Effector CD4-positive, alpha-beta T cell (primary cell): Measurements from ENCODE around the gene ZNF576.
"Not testable (repeated sequence)": the region's sequence is repeated elsewhere in the genome, so short reads cannot be mapped to it uniquely, and the experiment has no call there.

Experiments used
- DNase-seq: peaks from one replicate; pipeline ENCODE4 v3.0.0-alpha.2; 2020
- total RNA-seq: gene quantifications from one replicate; lab custom pipeline; 2026; lab: John Stamatoyannopoulos, UW

ZNF576 gene
- total RNA-seq, result 8.3 reads per million, percentile 28 among the genes with 10 or more reads in this experiment

- DNase-seq, result peak; percentile 100
These were observed at the start of gene ZNF576, which contains the start of gene IRGQ for GRCh38 chr19:43595999-43596841. Gene ZNF576, plus strand, starts transcription at chr19:43596595. Its CDS starts 514 bp downstream, at chr19:43597109. Gene IRGQ, minus strand, starts transcription at chr19:43596134. Its CDS starts 796 bp downstream, at chr19:43595338.

DNA sequence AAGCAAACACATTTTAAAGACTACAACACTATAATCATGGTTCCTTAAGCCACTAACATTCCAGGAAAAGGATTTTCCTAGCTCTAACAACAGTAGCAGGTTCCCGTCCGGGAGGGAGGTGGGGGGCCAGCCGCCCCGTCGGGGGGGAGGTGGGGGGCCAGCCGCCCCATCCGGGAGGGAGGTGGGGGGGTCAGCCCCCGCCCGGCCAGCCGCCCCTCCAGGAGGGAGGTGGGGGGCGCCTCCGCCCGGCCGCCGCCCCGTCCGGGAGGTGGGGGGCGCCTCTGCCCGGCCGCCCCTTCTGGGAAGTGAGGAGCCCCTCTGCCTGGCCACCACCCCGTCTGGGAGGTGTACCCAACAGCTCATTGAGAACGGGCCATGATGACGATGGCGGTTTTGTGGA is 48.5 kb upstream of the ZNF576 start:
- DNase-seq, result not testable (repeated sequence)

- DNase-seq, result no peak
These were observed 47.7 kb upstream of the ZNF576 start for GRCh38 chr19:43548706-43549105.

DNA sequence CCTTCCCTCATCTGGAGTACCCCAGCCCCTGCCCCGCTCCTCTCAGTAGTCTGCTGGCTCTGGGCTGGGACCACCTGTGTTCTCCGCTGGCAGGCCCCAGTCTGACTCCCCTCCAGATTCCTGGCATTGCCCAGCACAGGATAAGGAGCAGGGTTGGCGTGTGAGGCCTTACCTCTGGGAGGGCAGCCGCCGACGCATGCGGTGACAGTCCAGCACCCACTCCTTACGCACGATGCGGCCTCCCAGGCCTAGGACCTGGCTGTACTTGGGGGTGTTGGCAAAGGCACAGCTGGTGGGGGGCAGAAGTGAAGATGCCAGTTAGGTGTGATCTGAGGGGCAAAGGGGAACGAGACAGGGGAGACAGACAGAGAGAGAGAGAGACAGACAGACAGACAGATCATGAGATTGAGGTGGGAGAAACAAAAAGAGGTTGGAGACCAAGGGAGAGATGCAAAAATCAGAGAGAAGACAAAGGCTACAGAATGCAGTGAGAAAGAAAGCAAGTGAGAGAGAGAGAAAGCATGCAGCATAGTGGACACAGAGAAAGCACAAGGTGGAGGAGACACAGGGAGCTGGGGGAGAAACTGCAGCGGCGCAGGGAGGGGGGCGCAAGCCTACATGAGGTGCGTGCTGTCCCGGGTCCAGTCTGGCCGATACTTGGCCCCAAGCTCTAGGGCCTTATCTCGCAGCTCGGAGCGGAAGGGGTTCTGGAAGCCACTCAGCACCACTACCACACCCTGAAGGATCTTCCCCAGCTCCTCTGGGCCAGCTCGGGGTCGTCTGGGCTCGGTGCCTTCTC is 44.8 kb upstream of the ZNF576 start:
- no peak for DNase-seq

- DNase-seq, result no peak
These were observed 44.3 kb upstream of the ZNF576 start for GRCh38 chr19:43552198-43552450.

- no peak for DNase-seq
These were observed 43.8 kb upstream of the ZNF576 start for GRCh38 chr19:43552616-43553015.

- DNase-seq, result no peak
These were observed 42.7 kb upstream of the ZNF576 start for GRCh38 chr19:43553656-43554055.

DNA sequence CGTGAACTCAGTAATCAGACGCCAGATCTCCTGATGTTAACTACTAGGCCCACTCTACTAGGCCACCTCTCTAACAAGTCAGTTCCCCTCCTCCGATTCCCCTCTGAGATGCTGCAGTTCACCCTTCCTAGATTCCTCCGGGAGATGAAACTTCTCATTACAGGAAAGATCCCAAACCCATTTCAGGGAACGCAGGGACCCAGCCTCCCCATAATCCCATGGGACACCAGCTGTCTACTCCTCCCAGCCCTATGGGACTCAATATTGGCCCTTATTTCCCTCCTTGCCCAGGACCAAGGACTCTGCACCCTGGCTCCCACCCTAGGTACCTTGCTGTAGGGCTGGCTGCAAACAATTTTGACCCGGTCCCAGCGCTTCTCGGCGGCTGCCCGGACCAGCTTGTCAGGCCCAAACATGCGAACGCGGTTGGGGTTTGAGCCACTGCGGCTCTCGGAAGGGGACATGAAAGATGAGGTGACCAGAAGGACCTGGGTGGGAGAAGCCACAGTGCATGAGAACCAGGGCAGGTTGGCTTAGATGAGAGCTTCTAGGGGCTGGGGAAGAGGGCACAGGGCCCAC is 42.0 kb upstream of the ZNF576 start:
- no peak for DNase-seq

- DNase-seq, result peak; percentile 80
These were observed 41.1 kb upstream of the ZNF576 start for GRCh38 chr19:43555185-43555770.

- DNase-seq, result no peak
These were observed 35.7 kb upstream of the ZNF576 start for GRCh38 chr19:43560687-43561086.

DNA sequence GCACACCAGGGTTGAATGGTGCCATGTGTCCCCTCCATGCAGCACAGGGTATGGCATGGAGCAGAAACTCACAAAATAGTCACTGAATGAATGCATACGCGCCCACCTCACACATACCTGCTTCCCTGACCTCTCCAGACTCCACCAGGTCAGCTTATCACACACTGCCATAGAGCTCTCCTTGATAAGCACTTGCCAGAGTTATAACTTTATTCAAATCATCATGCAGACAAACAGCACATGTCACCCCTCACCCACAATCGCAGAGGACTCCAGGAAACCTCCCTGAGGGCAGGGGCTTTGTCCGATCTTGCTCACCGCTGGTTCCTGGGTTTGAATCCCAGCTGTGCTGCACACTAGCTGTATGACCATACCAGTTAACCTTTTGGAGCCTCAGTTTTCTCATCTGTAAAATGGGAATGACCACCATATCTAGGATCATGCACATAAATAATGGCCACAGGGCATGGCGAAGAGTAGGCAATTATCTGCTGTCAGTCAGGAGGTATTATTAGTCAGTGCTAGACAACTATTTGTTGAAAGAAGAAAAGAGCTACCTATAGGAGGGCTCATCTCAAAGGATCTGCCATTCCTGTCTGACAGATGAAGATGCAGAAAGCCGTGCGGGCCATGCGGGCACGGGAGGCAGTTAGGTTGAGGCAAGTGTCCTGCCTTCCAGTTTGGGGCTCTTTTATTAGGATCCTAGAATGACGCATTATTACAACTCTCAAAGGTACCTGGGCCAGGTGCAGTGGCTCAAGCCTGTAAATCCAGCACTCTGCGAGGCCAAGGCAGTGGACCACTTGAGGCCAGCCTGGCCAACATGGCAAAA is 35.0 kb upstream of the ZNF576 start:
- no peak for DNase-seq

GRCh38 chr19:43562226-43562697 is 34.1 kb upstream of the ZNF576 start:
- no peak for DNase-seq

- DNase-seq, result peak; percentile 64
These were observed 33.6 kb upstream of the ZNF576 start for GRCh38 chr19:43562698-43563241.

DNA sequence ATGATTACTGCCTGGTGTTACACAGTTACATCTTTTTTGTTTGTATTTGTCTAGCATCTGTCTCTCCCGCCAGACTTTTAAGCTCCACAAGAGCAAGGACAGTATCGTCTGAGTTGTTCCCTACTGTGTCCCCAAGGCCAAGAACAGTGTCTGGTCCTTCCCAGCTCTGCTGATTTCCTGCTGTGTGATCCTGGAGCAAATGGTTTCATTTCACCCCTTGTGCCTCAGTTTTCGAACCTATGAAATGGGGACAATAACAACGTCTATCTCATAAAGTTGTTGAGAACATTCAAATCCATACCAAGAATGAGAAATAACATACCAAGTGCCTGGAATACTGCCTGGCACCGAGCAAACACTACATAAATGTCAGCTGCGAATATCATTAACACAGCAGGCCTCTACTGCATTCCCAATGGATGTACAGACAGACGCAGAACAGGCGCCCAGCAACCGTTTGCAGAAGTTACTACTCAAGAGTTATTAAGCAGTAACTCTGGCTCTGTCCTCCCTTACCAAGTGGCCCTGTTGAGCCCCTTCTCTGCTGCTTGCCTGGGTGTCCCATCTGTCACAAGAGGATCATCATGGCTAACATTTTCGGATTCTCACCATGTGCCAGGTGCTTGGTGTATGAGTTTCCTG is 32.5 kb upstream of the ZNF576 start:
- DNase-seq, result no peak

DNA sequence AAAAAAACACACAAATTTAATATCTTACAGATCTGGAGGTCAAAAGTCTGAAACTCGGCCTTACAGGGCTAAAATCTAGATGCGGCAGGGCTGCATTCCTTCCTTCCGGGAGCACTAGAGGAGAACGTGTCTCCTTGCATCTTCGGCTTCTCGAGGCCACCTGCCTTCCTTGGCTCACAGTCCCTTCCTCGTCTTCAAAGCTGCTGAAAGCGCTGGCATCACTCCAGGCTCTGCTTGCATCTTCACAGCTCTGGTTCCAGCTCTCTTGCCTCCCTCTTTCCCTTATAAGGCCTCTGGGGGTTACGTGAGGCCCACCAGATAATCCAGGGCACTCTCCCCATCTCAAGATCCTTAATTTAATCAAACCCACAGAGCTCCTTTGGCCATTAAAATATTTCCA is 31.6 kb upstream of the ZNF576 start:
- DNase-seq, result no peak

GRCh38 chr19:43569657-43570056 is 26.7 kb upstream of the ZNF576 start:
- no peak for DNase-seq

DNA sequence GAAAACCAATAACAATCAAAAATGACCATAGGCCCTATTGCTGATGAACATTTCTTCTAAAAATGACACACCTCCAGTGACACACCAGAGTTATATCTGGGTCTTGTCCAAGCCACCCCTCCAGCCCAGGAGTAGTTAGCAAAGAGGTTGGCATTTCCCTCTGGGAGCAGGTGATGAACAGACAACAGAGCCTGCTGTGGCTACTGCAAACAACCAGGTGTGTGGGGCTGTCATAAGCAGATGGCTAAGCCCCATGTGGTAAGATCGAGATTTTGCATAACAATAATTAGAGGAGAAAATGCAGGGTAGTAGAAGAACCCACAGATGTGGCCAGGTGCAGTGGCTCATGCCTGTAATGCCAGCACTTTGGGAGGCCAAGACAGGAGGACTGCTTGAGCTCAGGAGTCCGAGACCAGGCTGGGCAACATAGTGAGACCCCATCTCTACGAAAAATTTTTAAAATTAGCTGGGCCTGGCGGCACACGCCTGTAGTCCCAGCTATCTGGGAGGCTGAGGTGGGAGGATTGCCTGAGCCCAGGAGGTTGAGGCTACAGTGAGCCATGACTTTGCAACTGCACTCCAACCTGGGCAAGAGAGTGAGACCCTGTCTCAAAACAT is 26.1 kb upstream of the ZNF576 start:
- DNase-seq, result no peak

- DNase-seq, result no peak
These were observed 24.2 kb upstream of the ZNF576 start for GRCh38 chr19:43572171-43572588.

GRCh38 chr19:43574424-43575155 is 21.8 kb upstream of the ZNF576 start:
- DNase-seq, result no peak
